ENCODE results near the gene VPS8.
A peak's percentile ranks its signal among the peaks of the same experiment; 100 is the strongest.

The VPS8 gene

DNA sequence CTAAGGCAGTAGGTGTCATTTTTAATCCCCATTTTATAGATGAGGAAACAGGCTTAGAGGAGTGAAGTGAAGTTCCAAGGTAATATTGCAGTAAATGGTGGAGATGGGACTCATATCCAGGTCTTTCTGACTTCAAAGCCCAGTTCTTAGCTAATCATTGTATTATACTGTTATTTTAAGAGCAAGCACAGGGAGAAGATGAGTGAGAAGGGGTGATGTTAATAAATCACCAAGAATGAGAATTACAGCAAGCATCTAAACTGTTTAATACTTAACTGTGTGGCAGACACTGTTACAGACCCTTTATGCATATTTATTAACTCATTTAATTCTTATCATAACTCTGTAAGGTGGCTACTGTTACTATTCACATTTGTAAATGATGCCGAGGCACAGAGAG is 61.2 kb downstream of the VPS8 start:
- H3K36me3 ChIP-seq (ENCODE audit: insufficient read depth), result no peaks in the 10 kb centered on the region

GRCh38 chr3:184874709-184875644 is 63.0 kb downstream of the VPS8 start:
- Histone ChIP-seq H3K27me3 (ENCODE audit: insufficient read depth, low read depth) (no peaks in the 10 kb centered on the region), H3K36me3 (ENCODE audit: insufficient read depth) (no peaks in the 10 kb centered on the region), H3K4me1 (ENCODE audit: low read depth, poor library complexity, severe bottlenecking) (no peaks in the 10 kb centered on the region), H3K9ac (no peak overlapping the region), H3K4me3 (IDR thresholded peaks at IDR 0.05; ENCODE audit: insufficient read depth, low read depth, low read length) (no peak overlapping the region), H2AFZ (ENCODE audit: low read depth) (no peak overlapping the region), H3K79me2 (ENCODE audit: insufficient read depth, low read depth) (no peaks in the 10 kb centered on the region), H4K20me1 (ENCODE audit: insufficient read depth) (no peaks in the 10 kb centered on the region), H3K4me2 (no peak overlapping the region), H3K27ac (no peak overlapping the region)
- TF ChIP-seq, protein P1, sequence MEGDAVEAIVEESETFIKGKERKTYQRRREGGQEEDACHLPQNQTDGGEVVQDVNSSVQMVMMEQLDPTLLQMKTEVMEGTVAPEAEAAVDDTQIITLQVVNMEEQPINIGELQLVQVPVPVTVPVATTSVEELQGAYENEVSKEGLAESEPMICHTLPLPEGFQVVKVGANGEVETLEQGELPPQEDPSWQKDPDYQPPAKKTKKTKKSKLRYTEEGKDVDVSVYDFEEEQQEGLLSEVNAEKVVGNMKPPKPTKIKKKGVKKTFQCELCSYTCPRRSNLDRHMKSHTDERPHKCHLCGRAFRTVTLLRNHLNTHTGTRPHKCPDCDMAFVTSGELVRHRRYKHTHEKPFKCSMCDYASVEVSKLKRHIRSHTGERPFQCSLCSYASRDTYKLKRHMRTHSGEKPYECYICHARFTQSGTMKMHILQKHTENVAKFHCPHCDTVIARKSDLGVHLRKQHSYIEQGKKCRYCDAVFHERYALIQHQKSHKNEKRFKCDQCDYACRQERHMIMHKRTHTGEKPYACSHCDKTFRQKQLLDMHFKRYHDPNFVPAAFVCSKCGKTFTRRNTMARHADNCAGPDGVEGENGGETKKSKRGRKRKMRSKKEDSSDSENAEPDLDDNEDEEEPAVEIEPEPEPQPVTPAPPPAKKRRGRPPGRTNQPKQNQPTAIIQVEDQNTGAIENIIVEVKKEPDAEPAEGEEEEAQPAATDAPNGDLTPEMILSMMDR (conservative IDR thresholded peaks at IDR 0.05; ENCODE audit: low read depth, low read length), result peak; percentile 66

More for the DNA sequence above, 61.2 kb downstream of the VPS8 start:
- no peak overlapping the region for H3K27ac ChIP-seq
- no peak overlapping the region for H3K9ac ChIP-seq
- TF ChIP-seq, protein P1 (conservative IDR thresholded peaks at IDR 0.05; ENCODE audit: low read depth, low read length), result no peak
- H3K4me2 ChIP-seq, result no peak overlapping the region
- H3K27me3 ChIP-seq (ENCODE audit: insufficient read depth, low read depth), result no peaks in the 10 kb centered on the region
- no peak overlapping the region for H2AFZ ChIP-seq (ENCODE audit: low read depth)
- no peaks in the 10 kb centered on the region for H3K4me1 ChIP-seq (ENCODE audit: low read depth, poor library complexity, severe bottlenecking)
- H4K20me1 ChIP-seq (ENCODE audit: insufficient read depth), result no peaks in the 10 kb centered on the region
- no peaks in the 10 kb centered on the region for H3K79me2 ChIP-seq (ENCODE audit: insufficient read depth, low read depth)
- no peak overlapping the region for H3K4me3 ChIP-seq (IDR thresholded peaks at IDR 0.05; ENCODE audit: insufficient read depth, low read depth, low read length)

GRCh38 chr3:184880276-184881019 is 68.5 kb downstream of the VPS8 start:
- Histone ChIP-seq H3K36me3 (ENCODE audit: insufficient read depth) (no peaks in the 10 kb centered on the region), H3K4me3 (IDR thresholded peaks at IDR 0.05; ENCODE audit: insufficient read depth, low read depth, low read length) (no peak overlapping the region), H4K20me1 (ENCODE audit: insufficient read depth) (no peaks in the 10 kb centered on the region), H3K4me1 (ENCODE audit: low read depth, poor library complexity, severe bottlenecking) (no peaks in the 10 kb centered on the region), H3K9ac (no peak overlapping the region), H3K79me2 (ENCODE audit: insufficient read depth, low read depth) (no peaks in the 10 kb centered on the region), H3K4me2 (no peak overlapping the region), H2AFZ (ENCODE audit: low read depth) (no peak overlapping the region), H3K27ac (no peak overlapping the region), H3K27me3 (ENCODE audit: insufficient read depth, low read depth) (no peaks in the 10 kb centered on the region)
- TF ChIP-seq, protein P1 (conservative IDR thresholded peaks at IDR 0.05; ENCODE audit: low read depth, low read length), result no peak

GRCh38 chr3:184884359-184885017 is 72.5 kb downstream of the VPS8 start:
- TF ChIP-seq, protein P1 (conservative IDR thresholded peaks at IDR 0.05; ENCODE audit: low read depth, low read length), result no peak
- Histone ChIP-seq H3K36me3 (ENCODE audit: insufficient read depth) (no peaks in the 10 kb centered on the region), H2AFZ (ENCODE audit: low read depth) (no peak overlapping the region)

More at GRCh38 chr3:184884359-184885017, 72.5 kb downstream of the VPS8 start:
- H3K4me2 ChIP-seq, result no peak overlapping the region
- H4K20me1 ChIP-seq (ENCODE audit: insufficient read depth), result no peaks in the 10 kb centered on the region
- H3K9ac ChIP-seq, result no peak overlapping the region
- no peaks in the 10 kb centered on the region for H3K27me3 ChIP-seq (ENCODE audit: insufficient read depth, low read depth)
- no peak overlapping the region for H3K27ac ChIP-seq
- H3K79me2 ChIP-seq (ENCODE audit: insufficient read depth, low read depth), result no peaks in the 10 kb centered on the region
- H3K4me3 ChIP-seq (IDR thresholded peaks at IDR 0.05; ENCODE audit: insufficient read depth, low read depth, low read length), result no peak overlapping the region
- H3K4me1 ChIP-seq (ENCODE audit: low read depth, poor library complexity, severe bottlenecking), result no peaks in the 10 kb centered on the region
